NK-92 treated with Interleukin-12 subunit alpha and Interleukin-12 subunit beta, amount 100 ng/mL, for 24 hours (cell line): ENCODE results near the gene PHLDA2.
"Not testable (repeated sequence)": the region's sequence is repeated elsewhere in the genome, so short reads cannot be mapped to it uniquely, and the experiment has no call there.

ENCODE experiments used
- DNase-seq: peaks from one replicate; lab custom pipeline; 2025; lab: John Stamatoyannopoulos, UW

PHLDA2 gene

DNA sequence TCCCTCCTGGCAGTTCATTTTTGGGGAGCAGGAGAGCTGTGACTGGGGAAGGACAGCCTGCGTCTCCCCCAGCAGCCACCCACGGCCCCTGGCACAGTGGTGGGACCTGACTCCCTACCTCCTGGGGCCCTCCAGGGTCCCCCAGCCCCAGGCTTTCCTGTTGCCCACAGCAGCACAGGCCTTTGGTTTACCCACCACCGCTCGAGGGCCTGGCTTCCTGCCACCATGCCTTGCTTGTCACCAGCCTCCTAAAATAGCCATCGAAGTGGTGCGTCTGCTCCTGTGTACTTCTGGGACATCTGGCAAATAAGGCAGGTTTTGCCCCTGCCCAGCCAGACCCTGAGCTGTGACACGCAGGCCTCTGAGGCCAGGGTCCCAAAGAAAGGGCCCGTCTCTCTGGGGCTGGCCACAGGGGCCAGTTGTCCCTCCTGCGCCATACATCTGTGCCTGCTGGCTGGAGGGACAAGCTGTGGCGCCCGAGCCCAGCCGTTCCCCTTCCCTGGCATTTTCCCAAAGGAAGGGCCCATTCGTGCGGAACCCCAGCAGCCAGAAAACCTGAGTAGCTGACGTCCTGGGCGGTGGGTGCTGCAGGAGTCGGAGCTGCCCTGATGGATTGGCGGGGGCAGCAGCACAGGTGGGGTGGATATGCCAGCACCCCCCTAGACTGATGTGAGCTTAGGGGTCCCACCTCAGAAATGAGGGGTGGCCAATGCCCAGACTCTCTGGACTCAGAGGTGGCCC lies 14.6 kb downstream of the PHLDA2 start:
- no peak for DNase-seq

DNA sequence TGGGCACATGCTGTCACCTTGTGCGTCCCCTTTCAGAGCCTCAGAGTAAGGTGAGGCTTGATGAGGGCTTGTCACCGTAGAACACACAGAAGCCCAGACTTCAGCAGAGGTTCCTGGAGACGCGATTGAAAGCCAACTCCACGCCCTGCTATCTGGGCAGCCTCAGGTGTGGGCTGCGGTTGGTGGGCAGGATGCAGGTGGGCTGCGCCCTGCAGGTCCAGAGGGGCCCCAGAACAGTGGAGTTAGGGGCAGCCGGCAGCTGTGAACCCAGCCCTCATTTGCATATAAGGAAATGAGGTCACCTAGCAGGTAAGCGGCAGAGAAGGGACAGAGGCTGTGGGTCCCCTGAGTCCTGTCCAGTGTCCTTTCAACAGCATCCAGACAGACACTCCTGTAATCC lies 15.4 kb downstream of the PHLDA2 start:
- no peak for DNase-seq

DNA sequence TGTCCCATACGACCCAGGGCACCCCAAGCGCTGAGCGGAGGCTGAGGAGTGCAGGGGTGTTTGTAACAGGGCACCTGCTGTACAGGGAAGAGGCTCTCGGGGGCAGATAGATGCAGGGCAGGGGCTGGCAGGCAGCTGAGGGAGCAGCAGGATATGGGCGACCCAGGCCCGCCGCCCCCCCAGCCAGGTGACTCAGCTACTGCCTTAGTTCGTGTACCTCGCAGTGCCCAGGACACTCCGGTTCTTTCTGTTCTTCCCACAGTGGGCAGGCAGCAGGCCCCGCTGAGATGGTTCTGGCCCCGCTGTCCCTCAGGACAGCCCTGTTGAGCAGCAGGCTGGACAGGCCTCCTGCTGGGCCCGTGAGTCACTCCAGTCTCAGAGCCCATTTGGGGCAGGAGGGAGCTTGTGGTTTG lies 16.2 kb downstream of the PHLDA2 start:
- DNase-seq: no peak

DNA sequence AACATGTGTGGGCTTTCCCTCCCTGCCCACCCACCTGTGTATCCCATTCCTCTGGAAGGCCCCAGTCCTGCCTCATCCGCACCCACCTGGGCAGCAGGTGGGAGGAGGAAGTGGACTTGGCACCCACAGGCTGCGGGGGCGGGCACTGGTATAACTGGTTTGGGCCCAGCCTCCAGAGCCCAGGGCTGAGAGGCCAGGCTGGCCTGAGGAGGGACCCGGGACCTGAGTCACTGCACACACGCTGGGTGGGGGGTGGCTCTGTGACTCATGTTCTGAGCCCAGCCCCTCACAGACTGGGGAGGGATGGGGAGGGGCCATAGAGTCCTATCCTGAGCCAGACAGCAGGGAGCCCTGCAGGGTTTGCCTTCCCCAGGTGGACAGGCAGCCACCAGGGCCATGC lies 16.7 kb downstream of the PHLDA2 start:
- no peak for DNase-seq

DNA sequence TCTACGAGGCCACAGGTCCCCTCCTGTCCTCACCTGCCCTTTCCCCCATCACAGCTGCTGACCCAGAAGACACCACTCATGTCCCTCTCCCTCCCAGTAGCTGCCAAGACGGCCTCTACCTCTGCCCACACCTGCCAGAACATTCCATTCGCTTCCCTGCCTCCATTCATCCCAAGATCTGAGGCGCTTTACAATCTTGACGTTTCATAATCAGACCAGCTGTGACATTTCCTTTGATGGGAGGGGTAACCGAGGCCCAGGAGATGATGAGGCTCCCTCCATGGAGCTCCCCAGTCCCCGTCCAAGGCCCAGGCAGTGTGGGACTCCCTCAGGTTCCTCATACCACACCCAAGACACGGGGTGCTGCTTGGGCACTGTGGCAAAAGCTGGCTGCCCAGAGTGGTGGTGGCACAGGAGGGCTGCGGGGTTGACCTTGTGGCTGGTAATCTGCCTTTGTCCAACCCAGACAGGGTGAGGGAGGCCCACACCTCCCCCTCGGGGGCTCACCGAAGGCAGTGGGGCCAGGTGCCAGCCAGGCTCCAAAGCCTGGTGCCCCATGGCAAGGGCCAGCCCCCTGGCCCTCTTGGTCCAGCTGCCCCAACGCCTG lies 17.3 kb downstream of the PHLDA2 start:
- no peak for DNase-seq

DNA sequence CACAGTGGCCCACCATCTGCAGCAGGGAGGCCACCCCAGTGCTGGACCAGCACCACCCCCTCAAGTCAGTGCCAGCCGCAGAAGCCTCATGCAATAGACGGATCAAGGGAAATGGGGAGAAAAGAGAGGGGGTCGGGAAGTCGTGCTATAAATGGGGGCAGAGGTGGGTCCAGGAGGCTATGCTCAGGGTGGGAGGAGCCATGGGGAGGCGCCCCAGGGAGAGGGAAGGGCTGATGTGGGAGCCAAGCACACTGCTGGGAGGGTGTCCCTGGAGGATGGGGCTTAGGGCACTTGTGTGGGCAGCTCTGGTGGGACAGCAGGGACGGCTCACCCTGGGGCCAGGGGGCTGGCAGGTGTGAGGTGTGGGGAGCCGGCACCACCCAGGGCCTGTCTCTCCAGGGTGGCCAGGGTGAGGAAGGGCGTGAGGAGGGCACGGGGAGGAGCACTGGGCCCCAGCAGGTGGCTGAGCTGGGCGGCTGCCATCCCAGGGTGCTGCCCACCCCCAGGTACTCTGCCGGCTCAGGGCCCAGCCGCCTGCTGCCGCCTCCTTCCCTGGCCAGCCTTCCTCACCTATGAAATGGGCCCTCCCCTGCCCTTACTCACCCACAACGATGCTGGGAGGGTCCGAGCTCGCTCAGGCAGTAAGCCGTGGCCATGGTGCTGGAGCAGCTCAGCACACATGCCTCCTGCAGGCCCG lies 18.0 kb downstream of the PHLDA2 start:
- no peak for DNase-seq

DNA sequence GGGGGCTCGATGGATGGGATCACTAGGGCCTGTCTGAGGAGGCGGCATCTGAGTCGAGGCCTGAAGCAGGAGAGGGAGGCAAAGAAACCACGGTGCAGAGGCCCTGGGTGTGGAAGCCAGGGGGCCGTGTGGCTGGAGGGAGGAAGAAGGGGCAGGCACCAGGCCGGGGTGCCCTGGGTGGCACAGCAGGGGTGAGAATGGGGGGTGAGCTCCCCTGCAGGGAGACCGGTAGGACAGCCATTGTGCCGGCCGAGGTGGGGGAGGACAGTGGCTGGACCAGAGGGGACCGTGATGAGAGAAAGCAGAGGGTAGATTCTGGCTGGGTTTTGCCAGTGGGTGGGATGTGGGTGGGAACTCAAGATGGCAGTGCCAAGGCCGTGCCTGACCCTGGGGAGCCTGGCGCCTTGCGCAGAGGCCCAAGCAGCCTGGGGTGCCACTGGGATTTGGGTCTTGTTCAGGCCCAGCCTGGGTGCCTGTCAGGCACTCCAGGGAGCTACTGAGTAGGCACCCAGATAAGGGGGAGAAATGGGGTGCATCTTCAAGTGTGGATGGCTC lies 18.7 kb downstream of the PHLDA2 start:
- DNase-seq: no peak

DNA sequence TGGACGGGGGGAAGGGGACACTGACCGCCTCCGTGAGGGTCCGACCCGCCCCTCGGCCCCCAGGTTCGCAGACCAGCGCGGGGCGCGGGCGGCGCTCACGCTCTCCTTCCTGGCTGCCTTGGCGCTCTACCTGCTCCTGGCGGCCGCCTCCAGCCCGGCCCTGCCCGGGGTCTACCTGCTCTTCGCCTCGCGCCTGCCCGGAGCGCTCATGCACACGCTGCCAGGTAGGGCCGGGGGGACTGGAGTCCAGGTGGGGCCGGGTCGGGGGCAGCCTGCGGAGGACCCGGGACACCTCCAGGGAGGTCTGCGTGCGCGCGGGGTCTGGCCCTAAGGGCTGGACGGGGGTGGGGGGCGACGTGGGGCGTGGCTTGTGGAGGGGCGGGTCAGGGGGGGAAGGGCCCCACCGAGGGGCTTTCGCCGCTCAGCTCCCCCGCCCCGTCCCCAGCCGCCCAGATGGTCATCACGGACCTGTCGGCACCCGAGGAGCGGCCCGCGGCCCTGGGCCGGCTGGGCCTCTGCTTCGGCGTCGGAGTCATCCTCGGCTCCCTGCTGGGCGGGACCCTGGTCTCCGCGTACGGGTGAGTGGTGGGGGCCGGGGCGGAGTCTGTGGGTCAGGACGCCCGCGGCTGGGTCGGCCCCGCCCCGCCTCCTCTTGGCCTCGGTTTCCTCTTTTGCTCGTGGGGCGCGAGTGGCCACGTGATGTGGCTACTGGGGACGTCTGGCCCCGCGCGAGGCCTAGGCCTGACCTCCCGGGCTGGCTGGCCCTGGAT lies 19.9 kb downstream of the PHLDA2 start:
- no peak for DNase-seq

DNA sequence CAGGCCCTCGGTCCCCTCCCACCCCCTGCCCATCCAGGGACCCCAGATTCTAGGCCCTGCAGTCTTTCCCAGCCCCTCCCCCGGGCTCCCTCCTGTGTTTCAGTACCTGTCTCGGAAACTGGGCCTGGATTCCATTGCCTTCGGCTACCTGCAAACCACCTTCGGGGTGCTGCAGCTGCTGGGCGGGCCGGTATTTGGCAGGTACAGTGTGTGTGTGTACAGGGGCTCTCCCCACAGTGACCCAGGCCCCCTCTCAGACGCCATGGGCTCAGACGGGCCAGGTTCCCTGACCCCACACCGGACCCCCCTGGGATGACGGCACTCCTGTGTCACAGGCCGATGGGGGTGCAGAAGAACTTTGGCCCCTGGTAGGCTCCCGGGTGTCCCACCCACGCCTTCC lies 21.1 kb downstream of the PHLDA2 start:
- DNase-seq: no peak

DNA sequence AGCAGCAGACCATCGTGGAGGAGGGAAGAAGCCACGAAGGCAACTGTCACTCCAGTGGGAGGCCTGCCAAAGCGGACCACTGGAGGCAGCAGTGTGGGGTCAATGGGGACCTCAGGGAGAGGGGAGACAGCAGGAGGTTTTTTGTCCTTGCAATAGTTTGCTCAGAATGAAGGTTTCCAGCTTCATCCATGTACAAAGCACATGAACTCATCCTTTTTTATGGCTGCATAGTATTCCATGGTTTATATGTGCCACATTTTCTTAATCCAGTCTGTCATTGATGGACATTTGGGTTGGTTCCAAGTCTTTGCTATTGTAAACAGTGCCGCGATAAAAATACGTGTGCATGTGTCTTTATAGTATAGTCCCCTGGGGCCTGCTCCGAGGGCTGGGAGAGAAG lies 23.9 kb downstream of the PHLDA2 start:
- not testable (repeated sequence) for DNase-seq

DNA sequence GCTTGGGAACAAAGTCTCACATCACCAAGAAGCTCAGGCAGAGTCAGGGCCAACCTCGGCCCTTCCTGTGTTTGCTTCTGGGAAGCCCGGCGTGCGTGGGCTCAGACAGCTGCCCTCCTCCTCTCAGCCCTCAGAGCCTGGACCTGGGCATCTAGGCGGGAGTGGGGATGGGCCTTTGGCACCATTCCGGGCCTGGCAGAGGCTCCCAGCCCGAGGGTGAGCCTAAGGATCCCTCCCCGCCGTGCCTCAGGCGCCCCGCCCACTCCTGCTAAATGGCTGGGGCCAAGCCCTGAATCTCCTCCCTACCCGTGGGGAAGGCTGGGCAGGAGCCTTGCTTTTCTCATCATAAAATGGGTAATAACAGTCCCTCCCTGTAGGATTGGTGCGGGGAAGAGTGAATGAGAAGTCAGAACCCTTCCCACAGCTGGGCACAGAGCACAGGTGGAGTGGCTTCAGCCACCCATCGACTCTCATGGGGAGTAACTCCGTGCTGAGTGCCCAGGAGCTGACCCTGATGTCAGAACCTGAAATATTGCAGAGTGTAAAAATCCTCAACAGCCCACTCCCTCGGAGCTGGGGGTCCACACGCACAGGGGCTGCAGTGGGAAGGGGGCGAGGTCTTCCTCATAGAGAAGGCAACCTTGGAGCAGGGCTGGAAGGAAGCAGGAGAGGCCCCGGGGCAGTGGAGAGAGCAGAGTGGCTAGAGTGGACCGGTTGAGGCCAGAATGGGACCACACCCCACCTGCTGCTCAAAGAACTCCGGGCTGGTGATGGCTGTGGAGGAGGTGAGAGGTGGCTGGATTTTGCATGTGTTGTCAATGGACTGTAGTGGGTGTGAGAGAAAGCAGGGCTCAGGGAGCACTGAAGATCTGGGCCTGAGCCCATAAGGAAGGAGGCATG lies 24.8 kb downstream of the PHLDA2 start:
- DNase-seq: no peak

DNA sequence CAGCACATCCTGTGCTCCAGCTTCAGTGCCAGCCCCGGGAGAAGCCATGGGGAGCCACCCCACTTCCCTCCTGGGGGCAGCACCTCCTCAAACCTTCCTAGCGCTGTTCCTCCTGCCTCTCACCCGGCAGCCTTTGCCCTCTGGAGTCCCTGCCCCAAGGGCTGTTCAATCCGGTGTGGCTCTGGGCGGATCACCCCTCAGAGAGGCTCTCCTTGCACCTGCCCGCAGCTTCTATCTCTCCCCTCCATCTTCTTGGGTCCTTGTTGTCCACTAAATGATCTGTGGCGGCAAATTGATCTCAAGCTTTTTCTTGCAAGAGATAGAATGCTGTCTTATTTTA lies 25.6 kb downstream of the PHLDA2 start:
- DNase-seq: no peak

DNA sequence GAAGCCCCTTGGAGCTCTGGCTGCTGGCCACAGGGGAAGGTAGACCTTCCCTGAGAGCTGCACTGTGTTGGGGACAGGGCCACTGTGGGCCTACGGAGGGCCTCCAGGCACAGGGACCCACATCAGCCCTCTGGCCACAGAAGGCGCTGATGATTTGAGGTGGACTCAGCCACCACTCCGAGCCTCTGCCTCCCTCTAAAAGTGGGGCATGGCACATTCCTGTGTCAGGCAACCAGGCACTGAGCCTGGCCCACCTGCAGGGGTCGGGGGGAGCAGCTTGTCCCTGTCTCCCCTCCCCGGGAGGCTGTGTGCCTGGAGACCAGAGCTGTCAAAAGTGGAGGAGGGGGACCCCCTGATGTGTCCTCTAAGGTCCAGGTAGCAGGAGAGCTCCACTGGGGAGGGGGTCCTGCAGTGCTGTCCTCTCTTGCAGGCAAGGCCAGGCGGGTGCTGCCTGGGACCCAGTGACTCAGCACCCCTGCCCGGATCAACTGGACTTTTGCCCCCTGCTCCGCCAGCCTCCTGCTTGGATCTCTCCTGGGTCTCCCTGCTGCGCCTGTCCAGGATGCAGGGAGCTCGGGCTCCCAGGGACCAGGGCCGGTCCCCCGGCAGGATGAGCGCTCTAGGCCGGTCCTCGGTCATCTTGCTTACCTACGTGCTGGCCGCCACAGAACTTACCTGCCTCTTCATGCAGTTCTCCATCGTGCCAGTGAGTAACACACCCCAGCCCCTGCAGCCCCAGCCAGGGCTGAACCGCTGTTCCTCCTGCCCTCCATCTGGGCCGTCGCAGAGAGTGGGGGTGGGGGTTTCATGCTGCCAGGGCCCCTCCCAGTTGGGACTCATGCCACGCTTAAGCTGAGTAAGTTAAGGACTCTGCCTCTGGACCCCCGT lies 26.2 kb downstream of the PHLDA2 start:
- DNase-seq: no peak

DNA sequence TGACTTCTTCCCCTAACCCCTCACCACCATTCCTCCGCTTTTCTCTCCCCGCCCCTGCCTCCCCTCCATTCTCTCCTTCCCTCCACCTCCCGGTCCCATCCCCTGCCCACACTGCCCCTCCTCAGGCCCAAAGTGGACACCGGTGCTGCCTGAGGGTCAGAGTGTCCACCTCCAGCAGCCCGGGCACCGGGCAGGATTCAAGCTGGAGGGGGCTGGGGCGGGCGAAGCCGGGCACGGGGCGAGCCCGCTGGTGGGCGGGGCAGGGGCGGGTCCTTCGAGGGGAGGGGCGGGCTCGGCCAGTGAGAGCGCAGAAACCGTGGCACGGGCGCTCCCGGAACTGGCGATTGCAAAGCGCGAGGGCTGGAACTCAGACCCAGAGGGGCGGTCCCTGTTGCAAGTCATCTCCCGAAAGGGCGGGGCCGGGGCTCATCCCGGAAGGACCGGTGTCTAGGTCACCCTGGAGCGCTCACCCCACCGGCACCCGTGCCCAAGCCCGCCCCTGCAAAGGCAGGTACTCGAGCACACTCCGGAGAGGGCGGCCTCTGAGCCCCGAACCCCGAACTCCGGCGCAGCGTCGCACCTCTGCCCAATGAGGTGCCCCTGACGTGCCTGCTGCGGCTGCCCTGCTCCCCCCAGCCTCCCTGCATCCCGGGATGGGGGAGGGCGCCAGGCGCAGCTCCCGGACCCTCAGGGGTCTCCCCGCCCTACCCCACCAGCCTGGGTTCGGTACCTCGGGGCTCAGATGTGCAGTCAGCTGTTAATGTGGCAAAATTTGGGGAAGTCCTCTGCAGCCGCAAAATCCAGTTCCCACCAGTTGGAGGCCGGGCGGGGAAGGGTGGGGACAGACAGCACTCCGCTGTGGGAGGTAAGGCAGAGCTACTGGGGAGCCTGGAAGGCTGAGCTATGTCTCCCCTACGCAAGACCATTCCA lies 27.1 kb downstream of the PHLDA2 start:
- DNase-seq: peak; percentile 91

DNA sequence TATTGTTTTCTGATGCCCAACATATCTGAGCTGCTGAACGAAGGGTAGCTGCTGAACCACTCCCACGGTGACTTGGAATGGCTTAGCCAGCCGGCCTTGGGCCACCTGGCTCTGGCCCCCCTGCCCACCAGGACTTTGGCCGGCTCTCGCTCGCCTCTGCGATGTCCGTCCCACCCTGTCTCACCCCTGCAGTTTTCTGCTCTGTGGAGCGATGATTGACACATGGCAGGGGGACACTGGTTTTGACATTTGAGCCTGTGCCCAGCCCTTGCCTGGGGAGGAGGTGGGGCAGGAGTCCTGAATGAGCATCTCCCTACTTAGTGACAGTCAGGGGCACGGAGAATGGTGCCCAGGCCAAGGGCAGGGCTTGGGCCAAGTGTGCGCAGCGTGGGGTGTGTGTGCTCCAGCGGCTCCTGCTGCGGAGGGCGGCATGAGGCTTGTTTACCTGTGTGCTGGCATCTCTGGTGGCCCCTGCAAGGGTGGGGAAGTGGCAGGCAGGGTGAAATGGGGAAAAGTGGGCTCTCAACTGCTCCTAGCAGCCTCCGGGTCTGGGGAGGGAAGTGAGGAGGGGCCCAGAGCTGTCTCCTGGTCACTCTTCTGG lies 27.9 kb downstream of the PHLDA2 start:
- DNase-seq: no peak

DNA sequence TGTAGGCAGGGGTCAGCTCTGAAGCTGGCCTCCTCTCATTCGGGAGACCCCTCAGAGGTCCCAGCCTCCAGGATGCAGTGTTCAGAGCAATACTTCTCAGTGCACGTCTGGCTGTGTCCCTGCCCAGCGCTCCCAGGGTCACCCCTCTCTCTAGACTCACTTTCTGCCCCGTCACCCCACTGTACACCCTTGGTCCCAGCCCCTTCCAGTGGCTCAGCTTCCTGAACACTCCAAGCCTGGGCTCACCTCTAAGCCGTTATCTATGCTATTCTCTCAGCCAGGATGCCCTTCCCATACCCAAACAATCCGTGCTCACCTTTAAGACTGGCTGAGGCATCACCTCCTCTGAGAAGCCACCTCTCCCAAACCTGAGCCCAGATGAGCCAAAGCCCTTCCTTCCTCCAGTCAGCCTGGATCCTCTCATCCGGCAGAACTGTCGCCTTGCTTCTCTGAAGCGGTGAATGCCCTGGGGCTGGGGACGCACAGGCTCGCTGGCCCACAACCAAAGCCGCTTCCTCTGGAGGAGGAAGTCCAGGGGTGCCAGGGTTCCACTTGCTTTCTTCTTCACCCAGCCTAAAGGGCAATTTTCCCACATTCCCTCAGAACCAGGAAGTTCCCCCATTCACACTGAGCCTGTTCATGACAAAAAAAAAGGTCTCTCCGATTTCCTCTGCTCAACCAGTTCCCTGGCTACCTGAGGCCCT lies 30.0 kb downstream of the PHLDA2 start:
- no peak for DNase-seq

DNA sequence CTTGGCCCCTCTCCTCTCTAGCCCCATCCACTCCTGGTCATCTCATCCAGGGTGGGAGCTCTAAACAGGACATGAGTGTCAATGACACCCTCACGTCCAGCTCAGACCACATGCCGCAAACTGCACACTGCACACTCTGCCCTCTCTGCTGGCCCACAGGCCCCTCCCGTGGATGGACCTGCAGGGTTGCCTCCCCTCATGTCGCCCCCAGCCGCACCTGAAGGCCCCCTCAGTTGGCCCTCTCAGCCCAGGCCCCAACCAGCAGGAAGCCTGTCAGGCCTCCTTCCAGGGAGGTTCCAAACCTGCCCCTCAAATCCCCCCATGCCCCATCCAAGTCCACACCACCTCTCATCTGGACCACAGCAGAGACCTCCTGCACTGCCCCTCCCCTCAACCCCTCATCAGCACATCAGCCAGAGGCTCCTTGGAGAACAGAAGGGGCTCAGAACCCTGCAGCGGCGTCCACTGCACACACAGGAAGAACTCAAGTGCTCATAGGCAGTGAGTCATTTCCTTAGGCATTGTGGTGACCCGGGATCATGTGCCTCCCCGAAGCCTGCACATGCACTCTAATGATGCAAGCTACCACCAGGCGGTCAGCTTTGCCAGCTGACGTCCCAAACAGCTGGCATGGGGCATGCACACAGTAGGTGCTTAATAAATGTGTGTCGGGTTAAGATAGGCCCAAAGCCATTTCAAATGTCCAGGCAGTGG lies 30.7 kb downstream of the PHLDA2 start:
- peak; percentile 71 for DNase-seq
